ENCODE measurements around the gene PALB2.
A peak's percentile ranks its signal among the peaks of the same experiment; 100 is the strongest.

- TF ChIP-seq POLR2A (IDR thresholded peaks at IDR 0.05) (no peak), CTCF (IDR thresholded peaks at IDR 0.05) (peak in 4 of 7 experiments; percentile 13 to 27 (median 20))
These were observed 37.5 kb upstream of the PALB2 start, which contains the start of gene PLK1 for GRCh38 chr16:23678430-23679273.

All from body of pancreas (tissue), 4 donors.